GM23338 (cell line): ENCODE results near the gene ECE2. TPM values are rescaled to one million over a fixed set of nuclear protein-coding genes. Genes with fewer than 3 reads are reported as not detected.

Experiments
- ATAC-seq: fragments of 200-7000 bp; cut with Tn5 transposase; 3 replicates; pipeline ENCODE4 v1.9.1; 2020
- DNase-seq: peaks from one replicate; pipeline ENCODE4 v3.0.0-alpha.2; 2015; ENCODE audit warnings: low spot score
- H2AFZ ChIP-seq: fragments of 200-600 bp; sonication (generic); 2 replicates; pipeline ENCODE4 v1.8.0; 2016; ENCODE audit warnings: antibody characterized with exemption, mild to moderate bottlenecking, moderate library complexity
- H3F3A ChIP-seq: fragments of 200-600 bp; sonication (generic); replicated peaks from 2 replicates; pipeline ENCODE4 v1.8.0; 2017; ENCODE audit warnings: antibody characterized with exemption, mixed run types, low read depth
- H3K27ac ChIP-seq: fragments of 200-600 bp; sonication (generic); 2 replicates; pipeline ENCODE4 v1.6.1; 2016; ENCODE audit warnings: low read depth
- H3K27me3 ChIP-seq: fragments of 200-600 bp; sonication (generic); 2 replicates; pipeline ENCODE4 v1.8.0; 2016; ENCODE audit warnings: mild to moderate bottlenecking, mixed run types, moderate library complexity; ENCODE audit not compliant: insufficient read depth
- H3K36me3 ChIP-seq: fragments of 200-600 bp; sonication (generic); 2 replicates; pipeline ENCODE4 v1.8.0; 2016; ENCODE audit warnings: mild to moderate bottlenecking; ENCODE audit not compliant: insufficient read depth
- H3K4me1 ChIP-seq: fragments of 200-600 bp; sonication (generic); 2 replicates; pipeline ENCODE4 v1.8.0; 2016; ENCODE audit warnings: mild to moderate bottlenecking, moderate library complexity; ENCODE audit not compliant: insufficient read depth
- H3K4me2 ChIP-seq: fragments of 200-600 bp; sonication (generic); 2 replicates; pipeline ENCODE4 v1.7.1; 2017; ENCODE audit warnings: mixed run types
- H3K4me3 ChIP-seq: fragments of 200-600 bp; sonication (generic); 2 replicates; pipeline ENCODE4 v1.6.1; 2016; ENCODE audit warnings: mixed run types
- H3K79me2 ChIP-seq: fragments of 200-600 bp; sonication (generic); replicated peaks from 2 replicates; pipeline ENCODE4 v1.8.0; 2017; ENCODE audit warnings: mild to moderate bottlenecking; ENCODE audit not compliant: insufficient read depth
- H3K9me2 ChIP-seq: fragments of 200-600 bp; sonication (generic); 2 replicates; pipeline ENCODE4 v1.8.0; 2017; ENCODE audit not compliant: insufficient read depth
- H4K20me1 ChIP-seq: fragments of 200-600 bp; sonication (generic); replicated peaks from 2 replicates; pipeline ENCODE4 v1.8.0; 2017; ENCODE audit warnings: mild to moderate bottlenecking; ENCODE audit not compliant: insufficient read depth
- H3K27ac Mint-ChIP-seq: 2 replicates; pipeline ENCODE4 v1.8.0; 2020; ENCODE audit warnings: inconsistent platforms, mild to moderate bottlenecking, moderate library complexity, mixed read lengths
- H3K27me3 Mint-ChIP-seq: 3 replicates; pipeline ENCODE4 v1.8.0; 2022; ENCODE audit warnings: low read depth, mild to moderate bottlenecking, moderate library complexity, mixed read lengths, inconsistent platforms; ENCODE audit not compliant: insufficient read depth, poor library complexity
- H3K36me3 Mint-ChIP-seq: 3 replicates; pipeline ENCODE4 v1.8.0; 2021; ENCODE audit warnings: low read depth, mild to moderate bottlenecking, inconsistent platforms, moderate library complexity, mixed read lengths
- H3K4me1 Mint-ChIP-seq: 3 replicates; pipeline ENCODE4 v1.8.0; 2020; ENCODE audit warnings: mild to moderate bottlenecking, inconsistent platforms, mixed read lengths
- H3K4me3 Mint-ChIP-seq: 3 replicates; pipeline ENCODE4 v1.8.0; 2021; ENCODE audit warnings: moderate library complexity, mild to moderate bottlenecking, inconsistent platforms, mixed read lengths
- H3K9me3 Mint-ChIP-seq: 3 replicates; pipeline ENCODE4 v1.8.0; 2020; ENCODE audit warnings: moderate library complexity, mild to moderate bottlenecking, inconsistent platforms, mixed read lengths
- EZH2 ChIP-seq: fragments of 200-600 bp; sonication (generic); IDR thresholded peaks from one replicate; pipeline ENCODE4 v1.8.0; 2017; ENCODE audit warnings: antibody characterized with exemption, mild to moderate bottlenecking, low read depth; ENCODE audit not compliant: unreplicated experiment
- EZH2phosphoT487 ChIP-seq: fragments of 200-600 bp; sonication (generic); IDR thresholded peaks from one replicate; pipeline ENCODE4 v1.8.1; 2018; ENCODE audit warnings: antibody characterized with exemption; ENCODE audit not compliant: unreplicated experiment
- JUNB ChIP-seq: IDR thresholded peaks from one replicate; pipeline ENCODE4 v1.6.1; 2016; ENCODE audit warnings: antibody characterized with exemption; ENCODE audit not compliant: unreplicated experiment
- NANOG ChIP-seq: IDR thresholded peaks from 2 replicates; pipeline ENCODE4 v1.6.1; 2016; ENCODE audit warnings: antibody characterized with exemption, borderline replicate concordance
- STAT1 ChIP-seq: IDR thresholded peaks from one replicate; pipeline ENCODE4 v1.6.1; 2016; ENCODE audit warnings: antibody characterized with exemption; ENCODE audit not compliant: unreplicated experiment
- ZNF114 ChIP-seq: fragments of 250-450 bp; sonication (Bioruptor Pico); IDR thresholded peaks from 2 replicates; pipeline ENCODE4 v1.5.0; 2020; ENCODE audit warnings: mild to moderate bottlenecking, moderate library complexity
- polyA plus RNA-seq: library from polyadenylated mRNA; unstranded; fragments of >200 nt; fragmentation: Nextera tagmentation; extraction: Ambion mirVana; gene quantifications from 2 replicates; pipeline ENCODE4 v1.2.1, GENCODE V29; 2016
- total RNA-seq: library from RNA; depleted of rRNA; stranded (reverse); fragments of >200 nt; shearing (Covaris generic); gene quantifications from 2 replicates; pipeline ENCODE4 v1.2.3, GENCODE V29; 2014
- TF ChIP-seq, protein P1 (sequence below), 2 experiments: fragments of 200-600 bp in 1 of 2; sonication (generic) in 1 of 2; conservative IDR thresholded peaks; 2 replicates each; pipeline versions ENCODE4 v1.5.1 to v1.6.1; 2016 to 2017; ENCODE audit warnings: antibody characterized with exemption in 2 of 2, low read depth in 2 of 2, mild to moderate bottlenecking in 2 of 2, moderate library complexity in 1 of 2
- TF ChIP-seq, protein P2 (sequence below): IDR thresholded peaks from one replicate; pipeline ENCODE4 v1.6.1; 2018; ENCODE audit warnings: antibody characterized with exemption; ENCODE audit not compliant: unreplicated experiment
- TF ChIP-seq, protein P3 (sequence below): fragments of 250-450 bp; sonication (Bioruptor Pico); IDR thresholded peaks from 2 replicates; pipeline ENCODE4 v1.5.0; 2020; ENCODE audit warnings: mild to moderate bottlenecking, moderate library complexity
- TF ChIP-seq, protein P4 (sequence below): IDR thresholded peaks from 2 replicates; pipeline ENCODE4 v1.6.1; 2016; ENCODE audit warnings: antibody characterized with exemption

The ECE2 gene
- total and polyA plus RNA-seq, 2 experiments from 2014 or later, result 0.24 to 0.48 TPM

DNA sequence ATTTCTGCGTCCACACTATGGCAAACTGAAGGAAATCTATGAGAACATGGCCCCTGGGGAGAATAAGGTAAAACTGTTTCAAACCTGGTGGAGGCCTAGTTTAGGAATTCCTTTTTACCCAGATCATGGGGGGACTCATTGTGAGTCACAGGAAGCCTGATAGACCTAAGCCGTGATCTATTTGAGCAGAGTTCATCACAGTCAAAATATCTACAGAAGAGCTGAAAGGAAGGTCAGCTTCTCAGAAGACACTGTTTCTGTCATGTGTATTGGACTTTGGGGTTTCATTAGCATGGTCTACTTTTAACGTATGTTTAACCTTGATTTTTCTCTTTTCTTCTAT is 24.5 kb downstream of the ECE2 start:
- Mint-ChIP-seq H3K4me3 (peak overlapping the region; percentile 99), H3K27me3 (peaks cover 10% of the 10 kb centered on the region), H3K4me1 (peaks cover 10% of the 10 kb centered on the region), H3K36me3 (peaks cover 60% of the 10 kb centered on the region), H3K9me3 (no peaks in the 10 kb centered on the region), H3K27ac (no peak overlapping the region)
- no peaks in the 10 kb centered on the region for H3K27me3 ChIP-seq
- no peaks in the 10 kb centered on the region for H3K9me2 ChIP-seq
- H3K4me3 ChIP-seq, result peak overlapping the region; percentile 98
- H3F3A ChIP-seq, result peaks cover 15% of the 10 kb centered on the region; the same call in 1 of the 2 replicates
- peaks cover 7% of the 10 kb centered on the region; the same call in 1 of the 2 replicates for H3K4me1 ChIP-seq
- peak overlapping the region; percentile 99 for H3K4me2 ChIP-seq
- peak overlapping the region; percentile 45; the same call in 1 of the 2 replicates for H3K27ac ChIP-seq
- H3K79me2 ChIP-seq, result peaks cover 41% of the 10 kb centered on the region
- peaks cover 37% of the 10 kb centered on the region for H3K36me3 ChIP-seq
- H2AFZ ChIP-seq, result no peak overlapping the region
- ATAC-seq, result no peak
- DNase-seq, result no peak
- peaks cover 21% of the 10 kb centered on the region for H4K20me1 ChIP-seq
- TF ChIP-seq STAT1 (no peak), JUNB (no peak), EZH2phosphoT487 (no peak), NANOG (no peak), ZNF114 (CRISPR knock-in tag) (no peak), EZH2 (no peak)
- TF ChIP-seq, protein P1, sequence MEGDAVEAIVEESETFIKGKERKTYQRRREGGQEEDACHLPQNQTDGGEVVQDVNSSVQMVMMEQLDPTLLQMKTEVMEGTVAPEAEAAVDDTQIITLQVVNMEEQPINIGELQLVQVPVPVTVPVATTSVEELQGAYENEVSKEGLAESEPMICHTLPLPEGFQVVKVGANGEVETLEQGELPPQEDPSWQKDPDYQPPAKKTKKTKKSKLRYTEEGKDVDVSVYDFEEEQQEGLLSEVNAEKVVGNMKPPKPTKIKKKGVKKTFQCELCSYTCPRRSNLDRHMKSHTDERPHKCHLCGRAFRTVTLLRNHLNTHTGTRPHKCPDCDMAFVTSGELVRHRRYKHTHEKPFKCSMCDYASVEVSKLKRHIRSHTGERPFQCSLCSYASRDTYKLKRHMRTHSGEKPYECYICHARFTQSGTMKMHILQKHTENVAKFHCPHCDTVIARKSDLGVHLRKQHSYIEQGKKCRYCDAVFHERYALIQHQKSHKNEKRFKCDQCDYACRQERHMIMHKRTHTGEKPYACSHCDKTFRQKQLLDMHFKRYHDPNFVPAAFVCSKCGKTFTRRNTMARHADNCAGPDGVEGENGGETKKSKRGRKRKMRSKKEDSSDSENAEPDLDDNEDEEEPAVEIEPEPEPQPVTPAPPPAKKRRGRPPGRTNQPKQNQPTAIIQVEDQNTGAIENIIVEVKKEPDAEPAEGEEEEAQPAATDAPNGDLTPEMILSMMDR (conservative IDR thresholded peaks at IDR 0.05; ENCODE audit: low read depth in 2 of 2), result no peak
- TF ChIP-seq, protein P2, sequence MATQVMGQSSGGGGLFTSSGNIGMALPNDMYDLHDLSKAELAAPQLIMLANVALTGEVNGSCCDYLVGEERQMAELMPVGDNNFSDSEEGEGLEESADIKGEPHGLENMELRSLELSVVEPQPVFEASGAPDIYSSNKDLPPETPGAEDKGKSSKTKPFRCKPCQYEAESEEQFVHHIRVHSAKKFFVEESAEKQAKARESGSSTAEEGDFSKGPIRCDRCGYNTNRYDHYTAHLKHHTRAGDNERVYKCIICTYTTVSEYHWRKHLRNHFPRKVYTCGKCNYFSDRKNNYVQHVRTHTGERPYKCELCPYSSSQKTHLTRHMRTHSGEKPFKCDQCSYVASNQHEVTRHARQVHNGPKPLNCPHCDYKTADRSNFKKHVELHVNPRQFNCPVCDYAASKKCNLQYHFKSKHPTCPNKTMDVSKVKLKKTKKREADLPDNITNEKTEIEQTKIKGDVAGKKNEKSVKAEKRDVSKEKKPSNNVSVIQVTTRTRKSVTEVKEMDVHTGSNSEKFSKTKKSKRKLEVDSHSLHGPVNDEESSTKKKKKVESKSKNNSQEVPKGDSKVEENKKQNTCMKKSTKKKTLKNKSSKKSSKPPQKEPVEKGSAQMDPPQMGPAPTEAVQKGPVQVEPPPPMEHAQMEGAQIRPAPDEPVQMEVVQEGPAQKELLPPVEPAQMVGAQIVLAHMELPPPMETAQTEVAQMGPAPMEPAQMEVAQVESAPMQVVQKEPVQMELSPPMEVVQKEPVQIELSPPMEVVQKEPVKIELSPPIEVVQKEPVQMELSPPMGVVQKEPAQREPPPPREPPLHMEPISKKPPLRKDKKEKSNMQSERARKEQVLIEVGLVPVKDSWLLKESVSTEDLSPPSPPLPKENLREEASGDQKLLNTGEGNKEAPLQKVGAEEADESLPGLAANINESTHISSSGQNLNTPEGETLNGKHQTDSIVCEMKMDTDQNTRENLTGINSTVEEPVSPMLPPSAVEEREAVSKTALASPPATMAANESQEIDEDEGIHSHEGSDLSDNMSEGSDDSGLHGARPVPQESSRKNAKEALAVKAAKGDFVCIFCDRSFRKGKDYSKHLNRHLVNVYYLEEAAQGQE, result no peak
- TF ChIP-seq, protein P3, sequence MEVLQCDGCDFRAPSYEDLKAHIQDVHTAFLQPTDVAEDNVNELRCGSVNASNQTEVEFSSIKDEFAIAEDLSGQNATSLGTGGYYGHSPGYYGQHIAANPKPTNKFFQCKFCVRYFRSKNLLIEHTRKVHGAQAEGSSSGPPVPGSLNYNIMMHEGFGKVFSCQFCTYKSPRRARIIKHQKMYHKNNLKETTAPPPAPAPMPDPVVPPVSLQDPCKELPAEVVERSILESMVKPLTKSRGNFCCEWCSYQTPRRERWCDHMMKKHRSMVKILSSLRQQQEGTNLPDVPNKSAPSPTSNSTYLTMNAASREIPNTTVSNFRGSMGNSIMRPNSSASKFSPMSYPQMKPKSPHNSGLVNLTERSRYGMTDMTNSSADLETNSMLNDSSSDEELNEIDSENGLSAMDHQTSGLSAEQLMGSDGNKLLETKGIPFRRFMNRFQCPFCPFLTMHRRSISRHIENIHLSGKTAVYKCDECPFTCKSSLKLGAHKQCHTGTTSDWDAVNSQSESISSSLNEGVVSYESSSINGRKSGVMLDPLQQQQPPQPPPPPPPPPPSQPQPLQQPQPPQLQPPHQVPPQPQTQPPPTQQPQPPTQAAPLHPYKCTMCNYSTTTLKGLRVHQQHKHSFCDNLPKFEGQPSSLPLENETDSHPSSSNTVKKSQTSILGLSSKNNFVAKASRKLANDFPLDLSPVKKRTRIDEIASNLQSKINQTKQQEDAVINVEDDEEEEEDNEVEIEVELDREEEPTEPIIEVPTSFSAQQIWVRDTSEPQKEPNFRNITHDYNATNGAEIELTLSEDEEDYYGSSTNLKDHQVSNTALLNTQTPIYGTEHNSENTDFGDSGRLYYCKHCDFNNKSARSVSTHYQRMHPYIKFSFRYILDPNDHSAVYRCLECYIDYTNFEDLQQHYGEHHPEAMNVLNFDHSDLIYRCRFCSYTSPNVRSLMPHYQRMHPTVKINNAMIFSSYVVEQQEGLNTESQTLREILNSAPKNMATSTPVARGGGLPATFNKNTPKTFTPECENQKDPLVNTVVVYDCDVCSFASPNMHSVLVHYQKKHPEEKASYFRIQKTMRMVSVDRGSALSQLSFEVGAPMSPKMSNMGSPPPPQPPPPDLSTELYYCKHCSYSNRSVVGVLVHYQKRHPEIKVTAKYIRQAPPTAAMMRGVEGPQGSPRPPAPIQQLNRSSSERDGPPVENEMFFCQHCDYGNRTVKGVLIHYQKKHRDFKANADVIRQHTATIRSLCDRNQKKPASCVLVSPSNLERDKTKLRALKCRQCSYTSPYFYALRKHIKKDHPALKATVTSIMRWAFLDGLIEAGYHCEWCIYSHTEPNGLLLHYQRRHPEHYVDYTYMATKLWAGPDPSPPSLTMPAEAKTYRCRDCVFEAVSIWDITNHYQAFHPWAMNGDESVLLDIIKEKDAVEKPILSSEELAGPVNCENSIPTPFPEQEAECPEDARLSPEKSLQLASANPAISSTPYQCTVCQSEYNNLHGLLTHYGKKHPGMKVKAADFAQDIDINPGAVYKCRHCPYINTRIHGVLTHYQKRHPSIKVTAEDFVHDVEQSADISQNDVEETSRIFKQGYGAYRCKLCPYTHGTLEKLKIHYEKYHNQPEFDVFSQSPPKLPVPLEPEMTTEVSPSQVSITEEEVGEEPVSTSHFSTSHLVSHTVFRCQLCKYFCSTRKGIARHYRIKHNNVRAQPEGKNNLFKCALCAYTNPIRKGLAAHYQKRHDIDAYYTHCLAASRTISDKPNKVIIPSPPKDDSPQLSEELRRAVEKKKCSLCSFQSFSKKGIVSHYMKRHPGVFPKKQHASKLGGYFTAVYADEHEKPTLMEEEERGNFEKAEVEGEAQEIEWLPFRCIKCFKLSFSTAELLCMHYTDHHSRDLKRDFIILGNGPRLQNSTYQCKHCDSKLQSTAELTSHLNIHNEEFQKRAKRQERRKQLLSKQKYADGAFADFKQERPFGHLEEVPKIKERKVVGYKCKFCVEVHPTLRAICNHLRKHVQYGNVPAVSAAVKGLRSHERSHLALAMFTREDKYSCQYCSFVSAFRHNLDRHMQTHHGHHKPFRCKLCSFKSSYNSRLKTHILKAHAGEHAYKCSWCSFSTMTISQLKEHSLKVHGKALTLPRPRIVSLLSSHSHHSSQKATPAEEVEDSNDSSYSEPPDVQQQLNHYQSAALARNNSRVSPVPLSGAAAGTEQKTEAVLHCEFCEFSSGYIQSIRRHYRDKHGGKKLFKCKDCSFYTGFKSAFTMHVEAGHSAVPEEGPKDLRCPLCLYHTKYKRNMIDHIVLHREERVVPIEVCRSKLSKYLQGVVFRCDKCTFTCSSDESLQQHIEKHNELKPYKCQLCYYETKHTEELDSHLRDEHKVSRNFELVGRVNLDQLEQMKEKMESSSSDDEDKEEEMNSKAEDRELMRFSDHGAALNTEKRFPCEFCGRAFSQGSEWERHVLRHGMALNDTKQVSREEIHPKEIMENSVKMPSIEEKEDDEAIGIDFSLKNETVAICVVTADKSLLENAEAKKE (CRISPR knock-in tag), result no peak
- TF ChIP-seq, protein P4, sequence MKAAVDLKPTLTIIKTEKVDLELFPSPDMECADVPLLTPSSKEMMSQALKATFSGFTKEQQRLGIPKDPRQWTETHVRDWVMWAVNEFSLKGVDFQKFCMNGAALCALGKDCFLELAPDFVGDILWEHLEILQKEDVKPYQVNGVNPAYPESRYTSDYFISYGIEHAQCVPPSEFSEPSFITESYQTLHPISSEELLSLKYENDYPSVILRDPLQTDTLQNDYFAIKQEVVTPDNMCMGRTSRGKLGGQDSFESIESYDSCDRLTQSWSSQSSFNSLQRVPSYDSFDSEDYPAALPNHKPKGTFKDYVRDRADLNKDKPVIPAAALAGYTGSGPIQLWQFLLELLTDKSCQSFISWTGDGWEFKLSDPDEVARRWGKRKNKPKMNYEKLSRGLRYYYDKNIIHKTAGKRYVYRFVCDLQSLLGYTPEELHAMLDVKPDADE, result no peak
